UCSD-AML1 (cell line): Measurements from ENCODE around the gene COPE.
A peak's percentile ranks its signal among the peaks of the same experiment; 100 is the strongest.
"Not testable (repeated sequence)": the region's sequence is repeated elsewhere in the genome, so short reads cannot be mapped to it uniquely, and the experiment has no call there.

Source experiments
- DNase-seq: peaks from one replicate; lab custom pipeline; 2025; ENCODE audit not compliant: unreplicated experiment; lab: John Stamatoyannopoulos, UW

Gene COPE

DNA sequence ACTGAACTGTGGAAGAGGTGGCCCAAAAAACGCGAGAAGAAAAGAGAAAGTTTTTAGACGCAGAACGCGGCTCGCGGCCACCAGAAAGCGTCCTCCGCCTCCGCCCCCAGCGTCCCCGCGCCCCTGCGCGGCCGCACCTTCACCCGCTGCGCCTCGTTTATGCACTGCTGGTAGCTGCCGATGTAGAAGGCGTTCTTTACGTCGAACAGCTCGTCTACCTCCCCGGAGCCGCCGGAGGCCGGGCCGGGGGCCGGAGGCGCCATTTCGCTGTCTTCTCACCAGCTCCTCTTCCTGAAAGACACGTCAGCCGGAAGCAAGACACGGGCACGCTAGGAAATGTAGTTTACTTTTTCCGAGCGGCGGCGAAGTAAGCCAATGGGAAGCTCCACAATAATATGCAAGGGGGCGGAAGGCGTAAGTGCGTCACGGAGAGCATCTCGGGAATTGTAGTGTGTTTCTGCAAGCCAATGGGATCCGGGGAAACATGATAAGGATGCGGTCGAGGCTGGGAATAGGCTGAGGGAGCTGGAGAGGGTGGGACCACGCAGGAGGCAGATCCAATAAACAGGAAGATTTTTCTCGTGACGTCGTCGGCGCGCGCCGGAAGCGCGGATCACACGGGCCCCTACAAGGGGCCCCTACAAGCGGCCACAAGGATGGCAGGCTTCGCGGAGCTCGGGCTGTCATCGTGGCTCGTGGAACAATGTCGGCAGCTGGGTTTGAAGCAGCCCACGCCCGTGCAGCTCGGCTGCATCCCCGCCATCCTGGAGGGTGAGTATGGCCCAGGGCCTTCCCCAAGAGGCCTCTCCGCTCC is at the start of gene COPE, which contains the start of gene DDX49:
TSS of gene COPE (minus strand) at position 302 of the 814 bp plus-strand sequence. CDS start at position 263, 39 bp downstream.
TSS of gene DDX49 (plus strand) at position 630 of the 814 bp plus-strand sequence. CDS start at position 657, 27 bp downstream.
- peak; percentile 96 for DNase-seq

DNA sequence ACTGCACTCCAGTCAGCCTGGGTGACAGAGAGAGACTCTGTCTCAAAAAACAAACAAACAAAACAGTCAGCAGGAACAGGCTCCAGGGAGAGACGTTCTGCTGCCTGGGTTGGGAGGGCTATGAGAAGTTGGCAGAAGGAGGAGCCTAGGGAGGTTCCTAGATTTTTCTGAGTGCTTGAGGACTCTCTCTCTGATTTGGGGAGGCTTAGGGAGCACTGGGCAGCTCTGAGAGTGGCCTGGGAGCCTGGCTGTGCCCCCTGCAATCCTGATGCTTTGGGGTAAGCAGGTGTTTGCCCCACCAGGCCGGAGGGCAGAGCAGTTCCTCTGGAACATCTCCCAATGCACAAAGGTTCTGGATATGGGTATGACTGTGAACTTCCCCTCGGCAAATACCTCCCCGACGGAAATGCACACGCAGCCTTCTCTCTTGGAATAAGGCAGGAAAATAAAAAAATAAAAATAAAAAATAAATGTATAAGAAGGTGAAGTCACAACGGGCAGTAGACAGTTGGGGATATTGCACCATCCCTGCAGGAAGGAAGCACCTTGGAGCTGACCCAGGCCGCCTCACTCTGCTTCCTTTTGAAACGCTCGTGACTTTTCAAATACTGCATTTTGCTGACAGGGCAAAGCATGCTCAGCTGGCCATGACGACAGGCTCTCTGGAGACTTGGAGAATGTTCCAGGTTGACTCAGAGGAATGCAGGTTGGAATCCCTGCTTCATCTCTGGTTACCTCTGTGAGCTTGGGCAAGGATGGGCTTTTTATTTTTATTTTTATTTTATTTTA is 48.4 kb upstream of the COPE start:
- DNase-seq, result peak; percentile 62

DNA sequence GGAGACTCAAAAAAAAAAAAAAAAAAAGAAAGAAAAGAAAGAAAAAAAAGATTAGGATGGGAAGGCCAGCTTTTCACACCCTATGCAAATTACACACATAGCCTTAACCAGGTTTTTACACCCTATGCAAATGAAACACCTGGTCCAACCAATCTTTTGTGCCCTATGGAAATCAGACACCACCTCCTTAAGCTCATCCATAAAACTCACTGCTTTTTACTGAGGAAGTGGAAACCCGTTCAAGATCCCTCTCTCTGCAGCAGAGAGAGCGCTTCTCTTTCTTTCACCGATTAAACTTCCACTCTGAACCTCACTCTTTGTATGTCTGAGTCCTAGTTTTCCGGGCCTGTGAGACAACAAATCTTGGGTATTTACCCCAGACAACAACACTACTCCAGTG is 47.1 kb upstream of the COPE start:
- no peak for DNase-seq

DNA sequence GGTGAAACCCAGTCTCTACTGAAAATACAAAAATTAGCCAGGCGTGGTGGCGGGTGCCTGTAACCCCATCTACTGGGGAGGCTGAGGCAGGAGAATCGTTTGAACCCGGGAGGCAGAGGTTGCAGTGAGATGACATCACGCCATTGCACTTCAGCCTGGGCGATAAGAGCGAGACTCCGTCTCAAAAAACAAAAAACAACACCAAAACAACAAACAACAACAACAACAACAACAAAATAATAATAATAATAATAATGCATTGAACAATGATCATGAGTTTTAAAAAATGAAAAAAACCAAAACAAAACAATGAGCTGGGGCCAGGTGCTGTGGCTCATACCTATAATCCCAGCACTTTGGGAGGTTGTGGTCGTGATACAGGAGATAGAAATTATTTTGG is 44.9 kb upstream of the COPE start:
- no peak for DNase-seq

DNA sequence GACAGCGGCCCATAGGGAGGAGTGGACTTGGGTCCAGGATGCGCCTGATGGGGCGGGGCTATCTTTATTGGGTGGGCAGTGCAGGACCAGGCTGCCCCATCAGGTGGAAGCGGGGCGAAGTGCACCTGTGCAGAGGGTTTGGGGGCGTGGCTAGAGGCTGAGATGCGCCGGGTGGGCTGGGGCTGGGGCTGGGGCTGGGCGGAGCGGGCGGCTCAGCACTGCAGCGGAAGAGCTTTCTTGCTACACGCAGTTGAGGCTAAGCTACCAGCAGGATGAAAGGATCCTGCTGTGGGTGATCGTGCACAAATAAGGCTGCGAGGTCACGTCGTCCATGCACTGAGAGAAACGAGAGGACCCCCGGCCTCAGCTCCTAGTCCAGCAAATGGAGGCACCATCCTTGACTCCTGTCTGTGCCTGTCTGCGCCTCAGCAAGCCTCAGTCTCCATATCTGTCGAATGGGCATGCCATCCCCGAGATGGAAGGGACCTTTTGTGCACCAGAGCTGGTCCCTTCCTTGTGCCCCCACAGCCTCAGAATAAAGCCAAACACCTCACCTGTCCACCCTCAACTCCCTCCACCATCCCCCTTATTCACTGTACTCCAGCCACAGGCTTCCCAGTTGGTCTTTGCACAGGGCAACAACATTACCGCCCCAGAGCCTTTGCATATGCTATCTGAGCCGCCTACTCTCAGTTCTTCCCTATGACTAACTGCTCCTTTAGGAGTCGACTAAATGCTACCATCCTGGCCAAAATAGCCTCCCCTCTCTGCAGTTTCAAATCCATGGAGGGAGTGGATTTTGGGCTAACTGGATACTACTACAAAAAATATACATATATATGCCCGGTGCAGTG is 42.8 kb upstream of the COPE start:
- no peak for DNase-seq

DNA sequence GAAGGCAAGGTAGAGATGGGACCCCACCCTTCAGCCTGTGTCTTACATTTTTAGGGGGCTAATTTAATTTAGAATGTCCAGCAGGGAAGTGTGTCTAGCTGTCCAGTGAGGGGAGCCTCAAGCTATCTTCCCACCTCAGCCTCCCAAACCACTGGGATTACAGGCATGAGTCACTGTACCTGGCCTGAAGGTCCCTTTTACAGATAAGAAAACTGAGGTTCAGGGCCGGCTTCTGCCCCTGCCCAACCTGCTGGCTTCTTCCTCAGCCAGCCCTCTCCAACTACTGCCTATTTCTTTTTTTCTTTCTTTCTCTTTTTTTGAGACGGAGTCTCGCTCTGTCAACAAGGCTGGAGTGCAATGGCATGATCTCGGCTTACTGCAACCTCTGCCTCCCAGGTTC is 41.2 kb upstream of the COPE start:
- DNase-seq, result no peak

DNA sequence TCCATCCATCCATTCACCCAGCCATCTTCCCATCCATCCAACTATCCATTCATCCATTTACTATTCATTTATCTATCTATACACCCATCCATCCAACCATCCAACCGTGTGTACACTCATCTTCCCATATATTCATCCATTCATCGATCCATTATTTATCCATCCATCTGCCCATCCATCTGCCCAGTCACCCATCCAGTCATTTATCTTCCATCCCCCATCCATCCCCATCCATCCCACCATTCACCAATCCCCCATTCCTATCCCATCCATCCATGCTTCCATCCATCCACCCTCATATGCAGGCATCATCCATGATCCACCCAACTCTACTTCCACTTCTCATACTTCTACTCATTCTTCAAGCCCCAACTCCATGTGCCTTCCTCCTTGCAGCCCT is 35.9 kb upstream of the COPE start:
- DNase-seq, result no peak

DNA sequence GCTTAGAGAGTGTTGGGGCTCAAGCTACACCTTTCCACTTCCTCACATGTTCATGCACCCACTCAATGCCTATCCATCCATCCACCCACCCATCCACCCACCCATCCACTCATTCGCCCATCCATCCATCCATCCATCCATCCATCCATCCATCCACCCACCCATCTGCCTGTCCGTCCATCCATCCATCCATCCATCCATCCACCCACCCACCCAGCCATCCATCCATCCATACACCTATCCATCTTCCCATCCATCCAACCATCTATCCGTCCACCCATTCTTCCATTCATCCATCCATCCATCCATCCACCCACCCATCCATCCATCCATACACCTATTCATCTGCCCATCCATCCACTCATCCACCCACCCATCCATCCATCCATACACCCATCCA is 34.9 kb upstream of the COPE start:
- DNase-seq, result no peak

DNA sequence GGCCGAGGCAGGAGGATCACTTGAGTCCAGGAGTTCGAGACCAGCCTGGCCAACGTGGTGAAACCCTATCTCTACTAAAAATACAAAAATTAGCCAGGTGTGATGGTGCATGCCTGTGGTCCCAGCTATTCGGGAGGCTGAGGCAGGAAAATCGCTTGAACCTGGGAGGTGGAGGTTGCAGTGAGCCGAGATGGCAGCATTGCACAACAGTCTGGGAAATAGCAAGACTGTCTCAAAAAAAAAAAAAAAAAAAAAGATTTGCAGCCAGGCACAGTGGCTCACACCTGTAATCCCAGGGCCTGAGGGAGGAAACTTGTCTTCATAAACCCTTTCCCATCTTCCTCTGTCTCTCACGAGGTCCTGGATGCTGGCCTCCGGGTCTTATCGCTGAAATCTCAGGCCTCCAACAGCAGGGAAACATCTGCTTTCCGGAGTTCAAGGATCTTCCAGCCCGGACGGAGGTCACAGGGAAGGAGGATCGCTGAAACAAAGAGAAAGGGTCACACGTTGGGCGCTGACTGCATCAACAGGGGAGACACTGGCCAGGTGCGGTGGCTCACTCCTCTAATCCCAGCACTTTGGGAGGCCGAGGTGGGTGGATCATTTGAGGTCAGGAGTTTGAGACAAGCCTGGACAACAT is 33.3 kb upstream of the COPE start:
- DNase-seq, result not testable (repeated sequence)

DNA sequence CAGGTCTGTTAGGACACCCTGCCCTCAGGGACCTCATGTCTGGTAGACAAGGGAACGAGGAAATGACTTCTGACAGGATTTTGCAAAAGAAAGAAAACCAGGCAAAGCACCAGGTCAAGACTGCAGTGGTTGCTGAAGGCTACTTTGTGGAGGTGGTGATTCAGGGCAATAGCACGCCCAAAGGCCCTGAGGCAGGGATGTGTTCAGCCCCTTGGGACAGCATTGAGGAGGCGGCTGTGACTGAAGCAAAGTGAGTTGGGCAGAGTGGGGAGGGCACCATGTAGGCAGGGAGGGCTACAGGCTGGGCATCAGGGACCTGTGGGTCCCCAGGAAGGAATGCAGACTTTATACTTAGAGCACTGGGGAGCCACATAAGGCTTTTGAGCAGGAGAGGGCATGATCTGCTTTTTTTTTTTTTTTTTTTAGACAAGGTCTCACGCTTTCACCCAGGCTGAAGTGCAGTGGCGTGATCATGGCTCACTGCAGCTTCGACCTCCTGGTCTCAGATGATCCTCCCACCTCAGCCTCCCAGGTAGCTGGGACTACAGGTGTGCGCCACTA is 32.6 kb upstream of the COPE start:
- no peak for DNase-seq

DNA sequence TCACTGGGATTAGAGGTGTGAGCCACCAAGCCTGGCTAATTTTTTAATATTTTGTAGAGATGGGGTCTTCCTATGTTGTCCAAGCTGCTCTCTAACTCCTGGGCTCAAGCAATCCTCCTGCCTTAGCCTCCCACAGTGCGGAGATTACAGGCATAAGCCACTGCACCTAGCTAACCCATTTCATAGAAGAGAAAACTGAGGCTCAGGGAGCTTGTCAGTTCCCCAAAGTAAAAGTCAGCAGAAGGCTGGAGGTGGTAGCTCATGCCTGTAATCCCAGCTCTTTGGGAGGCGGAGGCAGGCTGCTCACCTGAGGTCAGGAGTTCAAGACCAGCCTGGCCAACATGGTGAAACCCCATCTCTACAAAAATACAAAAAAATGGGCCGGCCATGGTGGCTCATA is 30.7 kb upstream of the COPE start:
- no peak for DNase-seq

DNA sequence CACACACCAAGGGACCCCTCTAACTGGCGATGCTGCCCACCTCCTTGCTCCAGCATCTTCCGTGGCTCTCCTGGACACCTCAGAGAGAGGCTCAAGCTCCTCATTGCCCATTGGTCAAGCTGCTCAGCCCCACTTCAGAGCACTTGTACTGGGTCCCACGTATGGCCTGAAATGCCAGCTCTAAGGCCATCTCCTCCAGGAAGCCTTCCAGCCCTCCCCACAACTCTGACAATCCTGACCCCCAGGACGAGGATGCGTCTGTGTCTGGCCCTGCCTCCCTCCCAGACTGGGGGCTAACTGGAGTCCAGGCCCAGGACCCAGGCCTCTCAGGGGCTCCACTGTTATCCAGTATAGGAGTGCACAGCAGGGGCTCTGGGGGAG is 29.8 kb upstream of the COPE start:
- no peak for DNase-seq

DNA sequence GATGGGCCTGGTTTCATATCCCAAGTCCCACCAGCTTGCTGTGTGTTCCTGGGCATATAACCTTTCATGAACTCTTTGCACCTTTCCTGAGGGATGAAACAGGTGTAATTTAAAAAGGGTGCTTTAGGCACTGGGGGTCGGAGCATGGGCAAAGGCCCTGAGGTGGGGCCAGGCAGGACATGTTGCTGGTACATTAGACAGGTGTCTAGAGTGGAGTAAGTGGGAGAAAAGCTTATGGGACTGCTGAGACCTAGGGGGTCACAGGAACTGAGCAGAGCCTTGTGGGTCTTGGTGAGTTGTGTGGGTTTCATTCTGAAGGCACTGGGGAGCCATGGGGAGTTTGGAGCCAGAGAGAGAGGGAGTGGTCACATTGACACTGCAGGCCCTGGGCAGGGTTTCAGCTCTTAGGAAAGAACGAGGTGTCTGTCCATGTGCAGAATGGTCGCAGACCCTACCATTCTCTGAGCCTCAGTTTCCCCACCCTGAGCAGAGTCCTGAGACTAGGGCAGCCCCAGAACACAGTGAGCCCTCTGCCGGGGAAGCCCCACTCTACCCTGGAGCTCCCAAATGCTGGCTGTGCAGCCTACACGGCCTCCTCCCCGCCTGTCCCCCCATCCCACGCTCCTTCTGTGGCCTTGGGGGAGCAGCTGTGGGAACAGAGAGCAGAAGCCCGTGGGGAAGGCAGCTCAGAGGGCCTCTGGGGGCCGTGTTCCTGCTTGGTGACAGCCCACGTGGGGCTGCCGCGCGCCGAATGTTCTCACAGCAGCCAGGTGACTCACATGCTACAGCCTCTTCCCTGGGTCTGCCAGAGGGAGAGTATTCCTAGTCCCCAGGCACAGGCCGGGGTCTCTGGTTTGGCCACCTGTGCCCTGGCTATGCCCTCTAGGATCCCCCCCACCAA is 29.1 kb upstream of the COPE start:
- DNase-seq, result no peak

DNA sequence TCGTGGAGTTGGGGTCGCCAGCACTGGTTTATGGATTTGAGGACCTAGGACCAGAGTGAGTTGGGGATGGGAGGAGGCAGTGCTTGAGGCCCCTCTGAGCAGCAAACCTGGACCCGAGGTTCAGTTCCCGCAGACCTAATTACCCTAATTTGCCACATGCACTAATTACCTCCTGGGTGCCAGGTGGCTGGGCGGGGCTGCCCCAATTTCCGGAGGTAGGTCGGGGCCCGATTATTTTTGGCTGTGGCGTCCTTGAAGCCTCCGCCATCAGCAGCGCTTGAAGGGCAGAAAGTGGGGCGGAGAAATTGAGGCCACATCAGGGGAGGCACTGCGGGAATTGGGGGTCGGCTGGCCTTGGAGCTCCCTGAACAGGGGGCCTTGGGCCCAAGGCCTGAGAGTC is 27.7 kb upstream of the COPE start:
- no peak for DNase-seq

DNA sequence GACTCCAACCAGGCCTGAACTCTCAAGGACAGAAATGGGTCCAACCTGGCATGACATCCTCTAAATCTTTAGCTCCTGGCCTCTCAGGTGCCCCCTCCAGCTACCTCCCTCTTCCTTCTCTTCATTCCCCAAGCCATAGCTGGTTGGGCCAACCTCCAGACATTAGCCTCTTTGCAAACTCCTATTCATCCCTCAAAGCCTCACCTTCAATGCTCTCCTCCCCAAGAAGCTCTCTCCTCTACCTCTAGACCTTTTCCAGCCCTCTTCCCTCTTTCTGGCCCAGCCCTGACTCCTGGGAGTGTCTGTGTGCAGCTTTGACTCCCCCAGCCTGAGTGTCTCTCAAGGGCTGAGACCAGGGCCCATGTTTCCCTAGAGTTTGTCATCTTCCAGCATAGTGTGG is 27.1 kb upstream of the COPE start:
- DNase-seq, result no peak

DNA sequence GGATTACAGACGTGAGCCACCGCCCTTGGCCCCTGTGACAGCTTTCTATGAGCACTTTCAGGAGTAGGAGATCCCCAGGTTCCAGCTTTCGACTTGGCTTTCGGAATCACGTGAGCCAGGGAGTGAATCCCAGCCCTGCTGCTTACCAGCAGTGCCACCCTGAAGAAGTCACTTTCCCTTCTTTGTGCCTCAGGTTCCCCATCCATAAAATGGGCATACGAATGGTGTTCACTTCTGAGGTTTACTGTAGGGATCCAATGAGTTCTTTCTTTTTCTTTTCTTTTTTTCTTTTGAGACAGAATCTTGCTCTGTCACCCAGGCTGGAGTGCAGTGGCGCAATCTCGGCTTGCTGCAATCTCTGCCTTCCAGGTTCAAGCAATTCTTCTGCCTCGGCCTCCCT is 26.1 kb upstream of the COPE start:
- DNase-seq, result no peak

DNA sequence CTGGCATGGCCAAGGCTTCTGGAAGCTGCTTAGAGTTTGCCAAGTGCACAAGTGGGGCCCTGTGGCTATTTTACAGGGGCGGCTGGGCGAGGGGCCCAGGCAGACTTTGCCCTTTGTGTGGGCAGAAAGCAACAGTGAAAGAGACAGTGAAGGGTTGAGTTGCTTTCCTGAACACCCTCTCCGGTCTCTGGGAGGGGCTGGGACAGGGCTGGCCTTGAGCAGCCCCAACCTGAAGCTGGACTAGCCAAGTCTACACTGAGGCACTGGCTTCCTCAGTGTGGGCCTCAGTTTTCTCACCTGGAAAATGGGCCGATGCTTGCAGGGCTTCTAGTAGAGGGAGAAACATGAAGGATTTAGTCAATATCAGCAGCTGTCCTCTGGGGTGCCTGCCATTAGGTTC is 24.3 kb upstream of the COPE start:
- DNase-seq, result no peak

DNA sequence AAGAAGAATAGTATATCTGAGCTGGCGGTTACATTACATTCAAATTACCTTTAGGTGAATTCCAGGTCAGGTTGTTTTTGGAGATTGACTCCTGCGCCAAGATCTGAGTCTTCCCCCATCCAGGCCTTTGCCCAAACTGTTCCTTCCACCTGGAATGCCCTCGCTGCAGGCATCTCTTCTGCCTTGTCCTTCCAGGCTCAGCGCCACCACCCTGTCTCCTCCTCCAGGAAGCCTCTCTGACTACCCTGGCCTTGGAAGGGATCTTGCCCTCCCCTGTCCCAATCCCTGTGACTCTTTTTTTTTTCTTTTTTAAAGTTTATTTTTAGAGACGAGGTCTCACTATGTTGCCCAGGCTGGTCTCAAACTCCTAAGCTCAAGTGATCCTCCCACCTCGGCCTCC is 23.5 kb upstream of the COPE start:
- no peak for DNase-seq

DNA sequence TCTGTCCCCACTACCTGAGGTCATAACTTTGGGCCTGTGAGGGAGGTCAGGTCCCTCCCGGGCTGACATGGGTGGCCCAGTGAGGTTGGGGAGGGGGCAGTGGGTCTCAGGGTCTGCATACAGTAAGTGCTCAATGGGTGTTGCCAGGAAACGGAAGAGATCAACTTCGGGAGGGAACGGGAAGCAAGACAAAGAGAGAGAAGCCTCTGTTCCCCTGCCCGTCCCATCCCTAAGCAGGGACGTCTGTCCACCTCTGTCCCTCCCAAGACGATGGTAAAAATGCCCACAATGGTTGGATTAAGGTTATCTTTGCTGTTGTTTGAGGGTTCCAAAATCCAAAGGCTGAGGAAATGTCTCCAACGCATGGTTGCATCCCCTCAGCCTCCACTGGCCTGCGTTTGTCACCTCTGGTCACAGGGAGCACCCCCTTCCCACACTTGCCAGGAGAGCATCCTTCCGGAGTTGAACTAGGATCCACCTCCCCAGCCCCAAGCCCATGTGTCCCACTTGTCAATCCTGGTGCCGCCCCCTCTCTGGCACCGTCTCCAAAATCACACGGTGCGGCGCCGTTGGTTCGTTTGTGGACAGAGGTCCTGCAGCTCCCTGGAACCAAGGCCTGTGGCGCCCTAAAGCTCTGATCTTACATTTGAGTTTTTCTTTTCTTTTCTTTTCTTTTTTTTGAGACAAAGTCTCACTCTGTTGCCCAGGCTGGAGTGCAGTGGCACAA is 22.6 kb upstream of the COPE start:
- no peak for DNase-seq
